Measurements from ENCODE around the gene C19orf33.

C19orf33 gene

DNA sequence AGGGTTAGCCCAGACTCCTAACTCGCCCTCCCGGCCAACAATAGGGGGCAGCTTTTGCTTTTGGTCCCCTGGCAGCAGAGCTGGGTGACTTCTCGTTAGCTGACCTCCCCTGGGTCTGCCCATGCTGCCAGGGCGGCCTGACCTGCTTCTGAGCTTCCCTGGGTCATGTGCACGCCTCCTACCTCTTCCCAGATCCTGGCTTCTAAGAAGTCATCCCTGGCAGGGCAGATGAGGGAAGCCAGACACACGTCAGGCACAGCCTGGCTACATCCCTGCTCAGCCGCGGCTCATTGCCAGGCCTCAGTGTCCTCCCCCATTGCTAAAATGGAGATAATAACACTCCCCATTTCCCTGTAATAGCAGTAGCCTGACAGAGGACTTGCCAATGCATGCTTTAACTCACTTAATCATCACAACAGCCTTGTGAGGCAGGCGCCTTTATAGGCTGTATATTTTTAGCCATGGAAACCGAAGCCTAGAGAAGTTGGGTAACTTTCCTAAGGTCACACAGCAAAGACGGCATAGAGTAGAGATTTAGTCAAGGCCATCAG lies 17.7 kb downstream of the C19orf33 start:
- no peak for DNase-seq (ENCODE audit: low read depth in 1 of 2, low spot score in 1 of 2)
- no peaks in the 10 kb centered on the region for H3K27me3 ChIP-seq (ENCODE audit: insufficient read depth, poor library complexity, severe bottlenecking)
- no peak overlapping the region for H3K27ac ChIP-seq (replicated peaks)
- TF ChIP-seq POLR2AphosphoS5 (IDR thresholded peaks at IDR 0.05; ENCODE audit: low read depth) = no peak
- TF ChIP-seq SPI1 (IDR thresholded peaks at IDR 0.05; ENCODE audit: borderline replicate concordance, low read depth) = no peak
- TF ChIP-seq GABPA (IDR thresholded peaks at IDR 0.05; ENCODE audit: low read depth) = no peak
- TF ChIP-seq, protein P1, sequence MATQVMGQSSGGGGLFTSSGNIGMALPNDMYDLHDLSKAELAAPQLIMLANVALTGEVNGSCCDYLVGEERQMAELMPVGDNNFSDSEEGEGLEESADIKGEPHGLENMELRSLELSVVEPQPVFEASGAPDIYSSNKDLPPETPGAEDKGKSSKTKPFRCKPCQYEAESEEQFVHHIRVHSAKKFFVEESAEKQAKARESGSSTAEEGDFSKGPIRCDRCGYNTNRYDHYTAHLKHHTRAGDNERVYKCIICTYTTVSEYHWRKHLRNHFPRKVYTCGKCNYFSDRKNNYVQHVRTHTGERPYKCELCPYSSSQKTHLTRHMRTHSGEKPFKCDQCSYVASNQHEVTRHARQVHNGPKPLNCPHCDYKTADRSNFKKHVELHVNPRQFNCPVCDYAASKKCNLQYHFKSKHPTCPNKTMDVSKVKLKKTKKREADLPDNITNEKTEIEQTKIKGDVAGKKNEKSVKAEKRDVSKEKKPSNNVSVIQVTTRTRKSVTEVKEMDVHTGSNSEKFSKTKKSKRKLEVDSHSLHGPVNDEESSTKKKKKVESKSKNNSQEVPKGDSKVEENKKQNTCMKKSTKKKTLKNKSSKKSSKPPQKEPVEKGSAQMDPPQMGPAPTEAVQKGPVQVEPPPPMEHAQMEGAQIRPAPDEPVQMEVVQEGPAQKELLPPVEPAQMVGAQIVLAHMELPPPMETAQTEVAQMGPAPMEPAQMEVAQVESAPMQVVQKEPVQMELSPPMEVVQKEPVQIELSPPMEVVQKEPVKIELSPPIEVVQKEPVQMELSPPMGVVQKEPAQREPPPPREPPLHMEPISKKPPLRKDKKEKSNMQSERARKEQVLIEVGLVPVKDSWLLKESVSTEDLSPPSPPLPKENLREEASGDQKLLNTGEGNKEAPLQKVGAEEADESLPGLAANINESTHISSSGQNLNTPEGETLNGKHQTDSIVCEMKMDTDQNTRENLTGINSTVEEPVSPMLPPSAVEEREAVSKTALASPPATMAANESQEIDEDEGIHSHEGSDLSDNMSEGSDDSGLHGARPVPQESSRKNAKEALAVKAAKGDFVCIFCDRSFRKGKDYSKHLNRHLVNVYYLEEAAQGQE (IDR thresholded peaks at IDR 0.05; ENCODE audit: insufficient replicate concordance, low read depth) = no peak
- TF ChIP-seq, protein P2, sequence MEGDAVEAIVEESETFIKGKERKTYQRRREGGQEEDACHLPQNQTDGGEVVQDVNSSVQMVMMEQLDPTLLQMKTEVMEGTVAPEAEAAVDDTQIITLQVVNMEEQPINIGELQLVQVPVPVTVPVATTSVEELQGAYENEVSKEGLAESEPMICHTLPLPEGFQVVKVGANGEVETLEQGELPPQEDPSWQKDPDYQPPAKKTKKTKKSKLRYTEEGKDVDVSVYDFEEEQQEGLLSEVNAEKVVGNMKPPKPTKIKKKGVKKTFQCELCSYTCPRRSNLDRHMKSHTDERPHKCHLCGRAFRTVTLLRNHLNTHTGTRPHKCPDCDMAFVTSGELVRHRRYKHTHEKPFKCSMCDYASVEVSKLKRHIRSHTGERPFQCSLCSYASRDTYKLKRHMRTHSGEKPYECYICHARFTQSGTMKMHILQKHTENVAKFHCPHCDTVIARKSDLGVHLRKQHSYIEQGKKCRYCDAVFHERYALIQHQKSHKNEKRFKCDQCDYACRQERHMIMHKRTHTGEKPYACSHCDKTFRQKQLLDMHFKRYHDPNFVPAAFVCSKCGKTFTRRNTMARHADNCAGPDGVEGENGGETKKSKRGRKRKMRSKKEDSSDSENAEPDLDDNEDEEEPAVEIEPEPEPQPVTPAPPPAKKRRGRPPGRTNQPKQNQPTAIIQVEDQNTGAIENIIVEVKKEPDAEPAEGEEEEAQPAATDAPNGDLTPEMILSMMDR (IDR thresholded peaks at IDR 0.05; ENCODE audit: insufficient read depth, low read length) = no peak
- H3K4me3 ChIP-seq (replicated peaks; ENCODE audit: insufficient read depth, low read length) = no peak overlapping the region

DNA sequence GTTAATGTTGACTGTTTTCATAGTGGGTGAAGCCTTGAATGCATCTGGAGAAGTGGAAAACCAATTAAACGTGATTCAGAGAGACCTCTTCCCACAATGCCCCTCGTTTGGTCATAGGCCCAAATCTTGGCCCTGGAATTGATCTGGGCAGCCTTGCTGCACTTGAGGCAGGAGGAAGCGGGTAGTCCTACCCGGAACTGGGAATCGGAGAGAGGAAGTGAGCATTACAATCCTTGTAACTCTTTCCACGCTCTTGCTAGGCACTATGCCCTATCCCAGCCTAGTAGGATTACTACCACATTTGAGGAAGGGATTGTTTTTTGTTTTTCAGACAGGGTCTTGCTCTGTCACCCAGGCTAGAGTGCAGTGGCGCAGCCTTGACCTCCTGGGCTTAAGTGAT lies 19.2 kb downstream of the C19orf33 start:
- no peak overlapping the region for H3K4me3 ChIP-seq (replicated peaks; ENCODE audit: insufficient read depth, low read length)
- no peak overlapping the region for H3K27ac ChIP-seq (replicated peaks)
- no peaks in the 10 kb centered on the region for H3K27me3 ChIP-seq (ENCODE audit: insufficient read depth, poor library complexity, severe bottlenecking)
- TF ChIP-seq GABPA (IDR thresholded peaks at IDR 0.05; ENCODE audit: low read depth) (no peak), POLR2AphosphoS5 (IDR thresholded peaks at IDR 0.05; ENCODE audit: low read depth) (no peak), SPI1 (IDR thresholded peaks at IDR 0.05; ENCODE audit: borderline replicate concordance, low read depth) (no peak; the same call in 1 of the 2 replicates)
- TF ChIP-seq, protein P2 (IDR thresholded peaks at IDR 0.05; ENCODE audit: insufficient read depth, low read length) = no peak
- TF ChIP-seq, protein P1 (IDR thresholded peaks at IDR 0.05; ENCODE audit: insufficient replicate concordance, low read depth) = no peak
- peak in 1 of 2 experiments; percentile 68 for DNase-seq (ENCODE audit: low read depth in 1 of 2, low spot score in 1 of 2)

DNA sequence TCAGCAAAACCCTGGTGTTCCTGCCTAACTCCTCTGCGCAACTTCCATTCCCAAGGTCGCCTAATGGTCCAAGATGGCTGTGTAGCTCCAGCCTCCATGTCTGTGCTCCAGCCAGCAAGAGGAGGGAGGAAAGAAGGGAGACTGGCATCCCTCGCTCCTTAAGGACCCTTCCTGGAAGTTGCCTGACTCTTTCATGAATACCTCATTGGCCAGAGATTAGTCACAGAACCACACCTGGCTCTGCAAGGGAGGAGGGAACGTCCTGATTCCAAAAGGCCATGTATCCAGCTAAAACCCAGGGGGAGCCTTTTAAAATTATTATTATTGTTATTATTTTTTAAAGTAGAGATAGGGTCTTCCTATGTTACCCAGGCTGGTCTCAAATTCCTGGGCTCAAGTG lies 20.4 kb downstream of the C19orf33 start:
- no peak for DNase-seq (ENCODE audit: low read depth in 1 of 2, low spot score in 1 of 2)
- Histone ChIP-seq H3K4me3 (replicated peaks; ENCODE audit: insufficient read depth, low read length) (no peak overlapping the region), H3K27ac (replicated peaks) (no peak overlapping the region), H3K27me3 (ENCODE audit: insufficient read depth, poor library complexity, severe bottlenecking) (no peaks in the 10 kb centered on the region)
- TF ChIP-seq SPI1 (IDR thresholded peaks at IDR 0.05; ENCODE audit: borderline replicate concordance, low read depth) (no peak), GABPA (IDR thresholded peaks at IDR 0.05; ENCODE audit: low read depth) (no peak), POLR2AphosphoS5 (IDR thresholded peaks at IDR 0.05; ENCODE audit: low read depth) (no peak)
- TF ChIP-seq, protein P2 (IDR thresholded peaks at IDR 0.05; ENCODE audit: insufficient read depth, low read length) = no peak
- TF ChIP-seq, protein P1 (IDR thresholded peaks at IDR 0.05; ENCODE audit: insufficient replicate concordance, low read depth) = no peak
